CD4-positive, CD25-positive, alpha-beta regulatory T cell (primary cell): ENCODE data around the gene IRF4. TPM values are rescaled to one million over a fixed set of nuclear protein-coding genes. Genes with fewer than 3 reads are reported as not detected.

Source experiments
- ATAC-seq, 2 donors: fragments of 150-1000 bp; cut with Tn5 transposase; one replicate each; pipeline ENCODE4 v1.10.0; 2021; ENCODE audit warnings: low read depth in 2 of 2, moderate number of reproducible peaks in 2 of 2, moderate library complexity in 1 of 2
- DNase-seq, 3 donors: peaks; one replicate each; pipeline versions ENCODE4 v3.0.0 to v3.0.0-alpha.2; 2012 to 2022; ENCODE audit warnings: mixed read lengths in 1 of 3
- H3K27ac ChIP-seq: one replicate; pipeline ENCODE4 v1.7.0; 2013; ENCODE audit warnings: mild to moderate bottlenecking, low read length; ENCODE audit not compliant: insufficient read depth, poor library complexity, severe bottlenecking
- H3K27me3 ChIP-seq: one replicate; pipeline ENCODE4 v1.7.0; 2013; ENCODE audit warnings: low read length; ENCODE audit not compliant: control insufficient read depth, insufficient read depth
- H3K36me3 ChIP-seq: one replicate; pipeline ENCODE4 v1.7.0; 2013; ENCODE audit warnings: mild to moderate bottlenecking, low read length, moderate library complexity; ENCODE audit not compliant: control insufficient read depth, insufficient read depth
- H3K4me1 ChIP-seq: 2 replicates; pipeline ENCODE4 v1.7.0; 2013; ENCODE audit warnings: mild to moderate bottlenecking, low read length; ENCODE audit not compliant: insufficient read depth, control insufficient read depth, poor library complexity, severe bottlenecking
- H3K4me3 ChIP-seq: one replicate; pipeline ENCODE4 v1.7.0; 2013; ENCODE audit warnings: low read depth, mild to moderate bottlenecking, low read length, moderate library complexity
- H3K9me3 ChIP-seq, 2 experiments: 1 replicate in 1 of 2; 2 replicates in 1 of 2; pipeline ENCODE4 v1.7.0; 2013; ENCODE audit warnings: low read length in 2 of 2, mild to moderate bottlenecking in 1 of 2, moderate library complexity in 1 of 2; ENCODE audit not compliant: control insufficient read depth in 2 of 2
- H3K27ac Mint-ChIP-seq, 3 donors: one replicate each; pipeline ENCODE4 v1.8.0; 2020 to 2022; ENCODE audit warnings: mild to moderate bottlenecking in 3 of 3, mixed read lengths in 3 of 3, moderate library complexity in 2 of 3
- H3K27me3 Mint-ChIP-seq: one replicate; pipeline ENCODE4 v1.8.0; 2022; ENCODE audit warnings: mild to moderate bottlenecking, mixed read lengths
- H3K36me3 Mint-ChIP-seq: one replicate; pipeline ENCODE4 v1.8.0; 2020; ENCODE audit warnings: mixed read lengths
- H3K4me1 Mint-ChIP-seq, 4 donors: one replicate each; pipeline ENCODE4 v1.8.0; 2020 to 2022; ENCODE audit warnings: mixed read lengths in 4 of 4, mild to moderate bottlenecking in 1 of 4
- H3K4me3 Mint-ChIP-seq, 4 donors: one replicate each; pipeline ENCODE4 v1.8.0; 2020 to 2022; ENCODE audit warnings: mild to moderate bottlenecking in 4 of 4, mixed read lengths in 4 of 4, moderate library complexity in 3 of 4
- H3K9me3 Mint-ChIP-seq, 7 donors: one replicate each; pipeline ENCODE4 v1.8.0; 2020 to 2022; ENCODE audit warnings: mixed read lengths in 7 of 7, mild to moderate bottlenecking in 3 of 7, moderate library complexity in 2 of 7
- polyA plus RNA-seq, 4 donors: library from polyadenylated mRNA; unstranded; fragments of 300-500 nt; fragmentation: Illumina TruSeq; gene quantifications; one replicate each; pipeline ENCODE4 v1.2.3, GENCODE V29; 2021
- total RNA-seq: library from RNA; stranded (reverse); gene quantifications from one replicate; pipeline ENCODE4 v1.2.3, GENCODE V29; 2022

The IRF4 gene
- total and polyA plus RNA-seq, 5 donors from 2014 or later, result 9.0 to 71.3 (median 12.2) TPM

DNA sequence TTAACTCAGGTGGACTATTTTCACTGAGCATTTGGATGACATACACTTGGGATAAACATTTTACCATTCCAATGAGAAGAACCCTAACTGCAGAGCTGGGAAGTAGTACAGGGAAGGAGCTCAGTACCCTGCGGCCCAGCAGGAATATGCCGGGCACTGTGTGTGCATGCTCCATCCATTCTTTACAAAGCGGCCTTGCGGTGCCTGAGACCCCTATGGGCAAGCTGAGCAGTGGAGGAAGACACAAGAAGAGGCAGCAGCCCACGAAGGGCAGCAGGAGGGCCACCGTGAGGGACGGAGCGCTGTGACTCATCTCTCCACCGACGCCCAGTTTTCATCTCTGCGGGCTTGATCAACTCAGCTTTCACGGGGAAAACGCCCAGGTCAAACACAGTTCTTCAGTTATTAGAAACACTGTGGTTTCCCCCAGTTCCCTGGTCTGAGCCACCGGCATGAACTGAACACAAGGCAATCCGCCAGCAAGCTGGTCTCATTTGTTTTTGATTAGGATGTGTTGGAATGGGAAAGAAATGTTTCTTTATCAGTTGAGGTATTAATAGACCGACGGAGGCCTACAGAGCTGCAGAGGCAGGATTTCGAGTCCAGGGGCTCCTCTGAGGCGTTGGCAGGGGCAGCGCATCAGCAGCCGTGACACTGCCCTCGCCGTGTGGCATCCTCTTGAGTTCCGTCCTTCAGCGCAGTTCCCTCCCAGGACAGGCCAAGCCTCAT is 44.9 kb downstream of the IRF4 start:
- H3K27ac Mint-ChIP-seq, result no peak overlapping the region
- H3K4me3 ChIP-seq, result no peak overlapping the region

DNA sequence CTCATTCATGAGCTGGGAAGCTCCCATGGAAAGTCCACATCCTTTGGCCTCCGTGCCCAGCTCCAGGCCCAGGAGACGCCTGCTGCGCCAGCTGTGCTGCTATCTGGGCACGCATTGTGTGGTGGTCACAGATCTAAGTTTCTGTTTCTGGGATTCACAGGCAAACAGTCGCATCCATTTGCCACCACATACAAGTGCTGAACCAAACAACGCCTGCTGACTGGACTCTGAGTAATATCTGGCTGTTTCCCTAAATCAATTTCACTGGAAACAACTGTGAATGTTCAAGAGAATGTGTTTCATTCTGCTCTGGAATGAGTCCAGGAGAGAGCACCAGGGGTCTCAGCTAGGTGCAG is 45.5 kb downstream of the IRF4 start:
- Histone ChIP-seq H3K27ac (no peak overlapping the region), H3K9me3 (no peaks in the 10 kb centered on the region), H3K4me1 (no peaks in the 10 kb centered on the region), H3K36me3 (no peaks in the 10 kb centered on the region), H3K4me3 (no peak overlapping the region), H3K27me3 (no peaks in the 10 kb centered on the region)
- no peaks in the 10 kb centered on the region for H3K27me3 Mint-ChIP-seq
- ATAC-seq (no peak), DNase-seq (no peak)
- no peak overlapping the region for H3K27ac Mint-ChIP-seq
- peaks cover 4 to 11% (median 10%) of the 10 kb centered on the region in 4 donors for H3K4me1 Mint-ChIP-seq
- no peaks in the 10 kb centered on the region for H3K9me3 Mint-ChIP-seq
- H3K36me3 Mint-ChIP-seq, result no peaks in the 10 kb centered on the region
- H3K4me3 Mint-ChIP-seq, result no peak overlapping the region

More for the DNA sequence above, 44.9 kb downstream of the IRF4 start:
- Mint-ChIP-seq H3K9me3 (no peaks in the 10 kb centered on the region), H3K36me3 (no peaks in the 10 kb centered on the region), H3K4me3 (no peak overlapping the region), H3K27me3 (no peaks in the 10 kb centered on the region), H3K4me1 (peaks cover 4 to 15% (median 12%) of the 10 kb centered on the region in 4 donors)
- no peaks in the 10 kb centered on the region for H3K4me1 ChIP-seq
- no peaks in the 10 kb centered on the region for H3K27me3 ChIP-seq
- DNase-seq (no peak), ATAC-seq (no peak)
- no peaks in the 10 kb centered on the region for H3K36me3 ChIP-seq
- H3K27ac ChIP-seq, result no peak overlapping the region
- H3K9me3 ChIP-seq, result no peaks in the 10 kb centered on the region

DNA sequence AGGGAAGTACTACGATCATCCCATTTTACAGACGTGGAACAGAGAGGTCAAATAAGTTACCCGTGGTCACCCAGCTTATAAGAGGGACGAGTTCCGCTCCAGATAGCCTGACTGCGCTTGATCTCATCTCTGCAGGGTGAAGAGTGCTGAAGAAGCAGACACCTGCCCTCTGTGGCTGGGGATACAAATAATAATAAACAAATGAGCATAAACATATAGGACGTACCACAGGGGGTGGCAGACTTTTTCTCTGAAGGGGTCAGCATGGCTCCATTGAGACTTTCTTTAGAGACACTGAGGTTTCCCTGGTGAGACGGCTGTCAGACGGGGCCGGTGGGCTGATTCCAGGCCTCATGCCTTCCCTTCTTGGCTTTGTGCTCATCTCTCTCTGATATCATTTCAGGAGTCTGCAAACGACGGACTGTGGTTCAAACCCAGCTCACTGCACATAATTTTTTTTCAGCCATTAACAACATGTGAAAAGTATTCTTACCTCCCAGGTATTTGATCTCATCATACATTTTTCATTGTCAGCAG is 47.1 kb downstream of the IRF4 start:
- no peaks in the 10 kb centered on the region for H3K36me3 Mint-ChIP-seq
- Histone ChIP-seq H3K27me3 (no peaks in the 10 kb centered on the region), H3K9me3 (no peaks in the 10 kb centered on the region), H3K36me3 (no peaks in the 10 kb centered on the region), H3K4me1 (no peaks in the 10 kb centered on the region), H3K4me3 (no peak overlapping the region), H3K27ac (no peak overlapping the region)
- DNase-seq (no peak), ATAC-seq (no peak)
- H3K4me1 Mint-ChIP-seq, result peaks cover 4 to 17% (median 13%) of the 10 kb centered on the region in 4 donors
- H3K9me3 Mint-ChIP-seq, result no peaks in the 10 kb centered on the region
- no peak overlapping the region for H3K27ac Mint-ChIP-seq
- no peaks in the 10 kb centered on the region for H3K27me3 Mint-ChIP-seq
- no peak overlapping the region for H3K4me3 Mint-ChIP-seq

DNA sequence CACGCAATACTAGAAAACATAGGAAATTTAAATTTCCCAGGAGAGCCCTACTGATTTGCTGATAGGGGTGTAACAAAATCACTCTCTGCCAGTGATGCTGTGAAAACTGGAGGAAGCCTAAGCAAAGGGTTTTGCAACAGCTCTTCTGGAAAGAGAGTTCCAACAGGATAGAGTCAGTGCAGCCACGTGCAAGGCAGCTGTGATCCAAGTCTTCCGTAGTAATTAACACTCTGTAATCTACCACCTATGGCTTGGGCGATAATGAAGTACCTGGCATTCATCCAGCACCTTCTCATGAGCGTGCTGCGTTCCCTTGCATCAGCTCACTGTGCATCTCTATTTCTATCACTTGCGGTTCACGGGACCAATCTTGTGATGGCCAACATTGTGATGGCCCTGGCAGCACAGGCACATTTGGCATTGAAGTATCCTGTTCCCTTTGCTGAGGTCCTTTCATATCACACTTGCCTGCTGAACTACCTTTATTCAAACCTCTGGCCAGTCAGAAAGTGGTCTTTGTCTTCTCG is 48.2 kb downstream of the IRF4 start:
- Histone ChIP-seq H3K27ac (no peak overlapping the region), H3K27me3 (no peaks in the 10 kb centered on the region), H3K4me3 (no peak overlapping the region), H3K9me3 (no peaks in the 10 kb centered on the region), H3K4me1 (peaks cover 3% of the 10 kb centered on the region), H3K36me3 (no peaks in the 10 kb centered on the region)
- ATAC-seq, result no peak
- DNase-seq, result no peak
- no peak overlapping the region for H3K4me3 Mint-ChIP-seq
- peak overlapping the region in 1 of 3 donors; percentile 71 for H3K27ac Mint-ChIP-seq
- H3K9me3 Mint-ChIP-seq, result no peaks in the 10 kb centered on the region
- no peaks in the 10 kb centered on the region for H3K36me3 Mint-ChIP-seq
- no peaks in the 10 kb centered on the region for H3K27me3 Mint-ChIP-seq
- H3K4me1 Mint-ChIP-seq, result peaks cover 7 to 25% (median 11%) of the 10 kb centered on the region in 4 donors

DNA sequence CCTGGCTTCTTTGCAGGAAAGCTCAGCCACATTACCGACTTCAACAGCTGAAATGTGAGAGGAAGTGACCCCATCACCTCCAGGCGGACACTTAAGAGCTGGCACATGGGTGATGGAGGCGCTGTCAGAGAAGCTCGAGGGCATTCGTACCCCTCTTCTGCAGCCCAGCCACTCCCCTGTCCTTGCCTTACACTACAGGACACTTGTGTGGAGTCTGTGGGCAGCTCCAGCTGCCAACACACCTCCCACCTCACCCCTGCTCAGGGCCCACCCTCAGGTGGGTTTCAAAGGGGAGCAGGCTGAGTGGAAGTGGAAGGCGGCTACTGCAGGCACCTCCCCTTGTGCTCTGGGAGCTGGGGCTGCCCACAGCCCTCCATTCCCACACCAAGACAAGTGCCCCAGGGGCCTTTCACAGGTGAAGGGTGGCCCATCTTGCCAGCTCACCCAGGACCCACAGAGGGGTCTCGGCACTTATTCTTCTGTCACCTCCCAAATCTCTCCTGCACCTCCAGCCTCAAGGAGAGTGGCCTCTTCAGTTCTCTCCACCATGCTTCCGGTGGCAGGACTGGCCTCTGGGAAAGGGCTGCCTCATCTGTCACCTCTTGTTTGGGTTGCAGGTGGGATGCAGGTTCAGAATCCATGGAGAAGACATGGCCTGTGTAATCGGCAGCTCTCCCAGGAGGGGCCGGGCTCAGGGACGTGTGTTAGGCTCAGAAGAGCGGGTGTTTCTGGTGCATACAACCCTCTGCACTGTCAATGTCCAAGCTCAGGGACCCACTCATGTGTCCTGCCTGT is 49.8 kb downstream of the IRF4 start:
- Mint-ChIP-seq H3K4me3 (no peak overlapping the region), H3K36me3 (no peaks in the 10 kb centered on the region), H3K9me3 (no peaks in the 10 kb centered on the region), H3K27ac (no peak overlapping the region), H3K4me1 (peaks cover 9 to 36% (median 23%) of the 10 kb centered on the region in 4 donors), H3K27me3 (no peaks in the 10 kb centered on the region)
- no peak for DNase-seq
- no peaks in the 10 kb centered on the region for H3K27me3 ChIP-seq
- no peak for ATAC-seq
- no peaks in the 10 kb centered on the region for H3K36me3 ChIP-seq
- H3K27ac ChIP-seq, result no peak overlapping the region
- peaks cover 20% of the 10 kb centered on the region for H3K4me1 ChIP-seq
- no peaks in the 10 kb centered on the region for H3K9me3 ChIP-seq
- H3K4me3 ChIP-seq, result no peak overlapping the region

DNA sequence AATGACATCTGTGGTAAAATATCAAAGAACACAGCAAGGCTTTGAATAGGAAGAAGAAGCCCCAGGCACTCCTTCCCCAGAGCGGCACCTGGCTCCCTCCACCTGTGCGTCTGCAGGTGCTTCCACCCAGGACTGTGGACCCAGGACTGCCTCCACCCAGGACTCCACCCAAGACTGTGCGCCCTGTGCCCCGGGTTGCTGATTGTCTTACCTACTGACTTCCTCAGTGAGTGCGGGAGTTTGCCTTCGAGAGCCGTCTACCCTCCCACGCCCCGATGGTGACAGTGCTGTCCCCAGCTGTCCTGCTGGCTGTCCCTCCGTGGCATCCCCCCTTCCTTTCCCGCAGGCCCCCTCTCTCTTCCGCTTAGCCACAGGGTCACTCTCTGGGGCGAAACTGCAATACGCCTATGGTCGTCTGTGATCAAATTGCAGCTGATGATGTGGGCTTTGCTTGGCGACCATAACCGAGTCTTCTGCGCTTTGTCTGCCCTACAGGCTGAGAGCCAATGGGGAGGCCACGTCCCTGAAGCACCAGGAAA is 52.1 kb downstream of the IRF4 start:
- Mint-ChIP-seq H3K4me3 (peak overlapping the region in 2 of 4 donors; percentile 8 to 21), H3K36me3 (no peaks in the 10 kb centered on the region), H3K9me3 (peaks cover 0 to 1% (median 0%) of the 10 kb centered on the region in 7 donors), H3K27ac (peak overlapping the region in 2 of 3 donors; percentile 71 to 72), H3K27me3 (no peaks in the 10 kb centered on the region), H3K4me1 (peaks cover 15 to 59% (median 35%) of the 10 kb centered on the region in 4 donors)
- Histone ChIP-seq H3K4me1 (peaks cover 40% of the 10 kb centered on the region), H3K36me3 (no peaks in the 10 kb centered on the region), H3K27me3 (no peaks in the 10 kb centered on the region), H3K27ac (peak overlapping the region; percentile 1), H3K9me3 (no peaks in the 10 kb centered on the region), H3K4me3 (no peak overlapping the region)
- DNase-seq (no peak), ATAC-seq (no peak)

DNA sequence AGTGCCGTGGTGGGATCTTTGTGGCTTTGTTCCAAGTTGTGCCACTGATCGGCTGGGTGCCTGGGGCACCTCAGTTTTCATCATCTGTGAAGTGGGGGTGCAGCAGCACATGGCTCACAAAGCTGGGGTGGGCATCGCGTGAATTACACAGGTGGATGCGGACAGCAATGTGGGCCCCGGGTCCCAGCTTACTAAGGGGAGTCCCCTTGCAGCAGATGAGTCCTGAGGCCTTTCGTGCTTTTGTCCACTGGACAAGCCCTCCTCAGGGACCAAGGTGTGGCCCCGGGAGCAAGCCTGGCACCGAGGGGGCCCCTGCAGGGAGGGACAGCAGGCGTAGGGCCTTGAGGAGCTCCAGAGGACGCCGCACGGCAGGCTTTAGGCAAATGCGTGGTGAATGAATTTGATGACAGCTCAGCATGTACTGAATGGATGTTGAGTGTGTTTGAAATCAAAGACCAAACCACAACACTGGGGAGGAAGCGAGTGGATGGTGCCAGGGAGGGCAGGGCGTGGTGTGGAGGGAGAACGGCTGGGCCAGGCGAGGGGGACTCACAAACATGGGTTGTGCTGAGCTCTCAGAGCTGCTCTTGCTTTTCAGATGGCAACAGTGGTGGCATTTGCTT is 53.2 kb downstream of the IRF4 start:
- no peaks in the 10 kb centered on the region for H3K36me3 Mint-ChIP-seq
- H3K4me1 ChIP-seq, result peaks cover 40% of the 10 kb centered on the region
- ATAC-seq, result peak; percentile 78 to 79
- H3K27me3 ChIP-seq, result no peaks in the 10 kb centered on the region
- peak overlapping the region; percentile 26 for H3K4me3 ChIP-seq
- peak overlapping the region; percentile 41 for H3K27ac ChIP-seq
- peak overlapping the region; percentile 0 to 89 (median 82) for H3K4me3 Mint-ChIP-seq
- peak; percentile 19 to 88 (median 68) for DNase-seq
- H3K9me3 ChIP-seq, result no peaks in the 10 kb centered on the region
- peaks cover 0 to 1% (median 0%) of the 10 kb centered on the region in 7 donors for H3K9me3 Mint-ChIP-seq
- H3K27me3 Mint-ChIP-seq, result no peaks in the 10 kb centered on the region
- peaks cover 15 to 61% (median 36%) of the 10 kb centered on the region in 4 donors for H3K4me1 Mint-ChIP-seq
- peak overlapping the region; percentile 52 to 90 (median 89) for H3K27ac Mint-ChIP-seq
- H3K36me3 ChIP-seq, result no peaks in the 10 kb centered on the region
